ENCODE measurements around the gene KRTAP10-4.

GRCh38 chr21:44611551-44611950, 38.0 kb downstream of the KRTAP10-4 start:
- TF ChIP-seq CTCF (conservative IDR thresholded peaks at IDR 0.05; ENCODE audit: low read depth in 2 of 2) (no peak), NANOG (IDR thresholded peaks at IDR 0.05; ENCODE audit: borderline replicate concordance) (no peak), REST (IDR thresholded peaks at IDR 0.05; ENCODE audit: unreplicated experiment) (no peak), EZH2 (IDR thresholded peaks at IDR 0.05; ENCODE audit: low read depth, unreplicated experiment) (no peak), JUNB (IDR thresholded peaks at IDR 0.05; ENCODE audit: unreplicated experiment) (no peak), POLR2AphosphoS5 (IDR thresholded peaks at IDR 0.05; ENCODE audit: low read depth) (no peak), STAT1 (IDR thresholded peaks at IDR 0.05; ENCODE audit: unreplicated experiment) (no peak), CREB1 (CRISPR knock-in tag; IDR thresholded peaks at IDR 0.05; ENCODE audit: low read depth) (no peak), ZNF114 (CRISPR knock-in tag; IDR thresholded peaks at IDR 0.05) (no peak), EZH2phosphoT487 (IDR thresholded peaks at IDR 0.05; ENCODE audit: unreplicated experiment) (no peak), ETS1 (IDR thresholded peaks at IDR 0.05) (no peak), ZNF462 (CRISPR knock-in tag; IDR thresholded peaks at IDR 0.05) (no peak)

All from GM23338 (cell line).